Measurements from ENCODE around the gene RAB3IP. TPM values are rescaled to one million over a fixed set of nuclear protein-coding genes. Genes with fewer than 3 reads are reported as not detected.

RAB3IP gene
- total and polyA plus RNA-seq, 10 of the 15 experiments (the other 5 are each of a cell fraction or from before 2014, with no cell fraction given), result 18.8 to 53.6 (median 28.7) TPM

DNA sequence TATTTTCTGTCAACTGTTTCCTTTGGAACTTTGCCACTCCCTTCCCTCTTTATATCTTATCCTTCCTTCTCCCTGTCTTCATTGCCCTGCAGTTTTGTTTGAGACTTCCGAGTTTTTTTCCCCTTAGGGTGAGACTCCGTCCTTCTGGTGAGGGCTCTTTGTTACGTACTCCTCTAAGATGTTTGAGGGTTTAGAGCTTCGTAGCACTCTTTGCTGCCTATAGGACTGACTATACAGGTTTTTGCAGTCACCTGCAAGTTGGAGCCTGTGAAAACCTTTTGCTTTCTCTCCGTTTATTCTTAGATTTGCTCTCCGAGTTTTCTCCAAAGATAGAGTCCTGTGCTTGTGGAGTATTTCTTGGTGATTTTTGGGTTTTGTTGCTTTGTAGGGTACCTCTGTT is 44.7 kb downstream of the RAB3IP start:
- no peaks in the 10 kb centered on the region; the same call in 1 of the 3 replicates for H3K9me3 ChIP-seq (replicated peaks; ENCODE audit: control insufficient read depth, insufficient read depth, low read length)
- TF ChIP-seq ZZZ3 (IDR thresholded peaks at IDR 0.05; ENCODE audit: control insufficient read depth, insufficient read length, low read depth), result no peak
- no peaks in the 10 kb centered on the region for H3K27me3 ChIP-seq (replicated peaks in 1 of 2; ENCODE audit: control insufficient read depth in 2 of 2, insufficient read depth in 2 of 2, low read length in 1 of 2)
- ChIA-PET POLR2A (interaction anchor here (0.6 kb wide), 1 partner anchor 9 kb away, joined by 3 read pairs; no protein-coding TSS in a partner anchor), CTCF (interaction anchor here (1.2 kb wide), 1 partner anchor 16 kb away, joined by 3 read pairs; no protein-coding TSS in a partner anchor), RAD21 (ENCODE audit: unreplicated experiment) (no interaction called here), SMC1A (ENCODE audit: uncharacterized antibody, unreplicated experiment) (interaction anchor here (0.7 to 1.1 kb wide), 2 partner anchors 46 to 1658 kb away, joined by 3 to 4 read pairs; no protein-coding TSS in a partner anchor)
- intact Hi-C loops (cut with micrococcal nuclease; ENCODE audit: unreplicated experiment), result no loop called here
- WGBS (ENCODE audit: insufficient coverage, insufficient replicate concordance, low lambda C conversion rate, missing lambda C conversion rate), result 97% methylated on average over 6 of the region's 6 CpGs
- in situ Hi-C loops (cut with MboI), result no loop called here
- no peak for ATAC-seq
- no peak for DNase-seq (ENCODE audit: low read depth, low spot score)
- H3K9ac ChIP-seq (ENCODE audit: control insufficient read depth, insufficient read depth, low read length), result no peak overlapping the region
- H2AFZ ChIP-seq (ENCODE audit: control insufficient read depth, low read depth, low read length), result no peak overlapping the region
- H3K27ac ChIP-seq (ENCODE audit: control insufficient read depth, insufficient read depth), result no peak overlapping the region
- no peaks in the 10 kb centered on the region for H4K20me1 ChIP-seq (ENCODE audit: control insufficient read depth, insufficient read depth)
- H3K79me2 ChIP-seq (ENCODE audit: control insufficient read depth, insufficient read depth, low read length), result no peaks in the 10 kb centered on the region
- BruUV-seq (replicated peaks), result no TSS peak
- FAIRE-seq, result no peak
- H3K4me1 ChIP-seq (ENCODE audit: control insufficient read depth, insufficient read depth, low read length), result no peaks in the 10 kb centered on the region
- no peak overlapping the region for H3K4me2 ChIP-seq (ENCODE audit: control insufficient read depth, insufficient read depth)
- H3K36me3 ChIP-seq (ENCODE audit: control insufficient read depth in 2 of 2, insufficient read depth in 2 of 2, low read length in 1 of 2), result peaks cover 4% of the 10 kb centered on the region in 2 experiments; a peak in 2 of 4 replicates
- H3K4me3 ChIP-seq, result no peak overlapping the region

DNA sequence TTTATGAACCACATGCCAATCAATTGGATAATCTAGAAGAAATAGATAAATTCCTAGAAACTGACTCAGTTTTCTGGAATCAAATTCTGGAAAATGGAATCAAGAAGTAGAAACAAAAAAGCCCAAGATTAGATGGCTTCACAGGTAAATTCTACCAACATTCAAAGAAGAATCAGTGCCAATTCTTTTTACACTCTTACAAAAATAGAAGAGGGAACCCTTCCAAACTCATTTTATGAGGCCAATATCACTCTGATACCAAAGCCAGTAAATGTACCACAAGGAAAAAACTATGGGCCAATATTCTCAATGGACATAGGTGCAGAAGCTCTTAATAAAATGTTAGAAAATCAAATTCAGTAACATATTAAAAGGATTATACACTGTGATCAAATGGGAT is 50.7 kb downstream of the RAB3IP start:
- ATAC-seq, result no peak
- SMC1A ChIA-PET (ENCODE audit: uncharacterized antibody, unreplicated experiment), result no interaction called here
- TF ChIP-seq, protein P1, sequence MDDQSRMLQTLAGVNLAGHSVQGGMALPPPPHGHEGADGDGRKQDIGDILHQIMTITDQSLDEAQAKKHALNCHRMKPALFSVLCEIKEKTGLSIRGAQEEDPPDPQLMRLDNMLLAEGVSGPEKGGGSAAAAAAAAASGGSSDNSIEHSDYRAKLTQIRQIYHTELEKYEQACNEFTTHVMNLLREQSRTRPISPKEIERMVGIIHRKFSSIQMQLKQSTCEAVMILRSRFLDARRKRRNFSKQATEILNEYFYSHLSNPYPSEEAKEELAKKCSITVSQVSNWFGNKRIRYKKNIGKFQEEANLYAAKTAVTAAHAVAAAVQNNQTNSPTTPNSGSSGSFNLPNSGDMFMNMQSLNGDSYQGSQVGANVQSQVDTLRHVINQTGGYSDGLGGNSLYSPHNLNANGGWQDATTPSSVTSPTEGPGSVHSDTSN (IDR thresholded peaks at IDR 0.05; ENCODE audit: insufficient replicate concordance, low read depth, low read length), result no peak
- TF ChIP-seq, protein P2, sequence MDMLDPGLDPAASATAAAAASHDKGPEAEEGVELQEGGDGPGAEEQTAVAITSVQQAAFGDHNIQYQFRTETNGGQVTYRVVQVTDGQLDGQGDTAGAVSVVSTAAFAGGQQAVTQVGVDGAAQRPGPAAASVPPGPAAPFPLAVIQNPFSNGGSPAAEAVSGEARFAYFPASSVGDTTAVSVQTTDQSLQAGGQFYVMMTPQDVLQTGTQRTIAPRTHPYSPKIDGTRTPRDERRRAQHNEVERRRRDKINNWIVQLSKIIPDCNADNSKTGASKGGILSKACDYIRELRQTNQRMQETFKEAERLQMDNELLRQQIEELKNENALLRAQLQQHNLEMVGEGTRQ (IDR thresholded peaks at IDR 0.05; ENCODE audit: borderline replicate concordance, low read depth, low read length), result no peak
- TF ChIP-seq SMAD1 (IDR thresholded peaks at IDR 0.05; ENCODE audit: low read depth, partially characterized antibody) (no peak), FOXK2 (IDR thresholded peaks at IDR 0.05) (no peak), IRF4 (IDR thresholded peaks at IDR 0.05; ENCODE audit: low read depth, low read length) (no peak), CEBPB (IDR thresholded peaks at IDR 0.05; ENCODE audit: borderline replicate concordance in 1 of 2, low read depth in 2 of 2, low read length in 2 of 2) (no peak), SREBF1 (IDR thresholded peaks at IDR 0.05; ENCODE audit: low read length) (no peak), CHD4 (IDR thresholded peaks at IDR 0.05) (no peak), GABPA (IDR thresholded peaks at IDR 0.05; ENCODE audit: low read depth) (no peak), STAT1 (conservative IDR thresholded peaks at IDR 0.05) (no peak), TARDBP (IDR thresholded peaks at IDR 0.05; ENCODE audit: borderline replicate concordance) (no peak), IKZF1 (conservative IDR thresholded peaks at IDR 0.05) (no peak), CHD2 (IDR thresholded peaks at IDR 0.05; ENCODE audit: borderline replicate concordance, low read depth, low read length) (no peak), SUZ12 (IDR thresholded peaks at IDR 0.05; ENCODE audit: unreplicated experiment) (no peak)
- TF ChIP-seq, protein P3, sequence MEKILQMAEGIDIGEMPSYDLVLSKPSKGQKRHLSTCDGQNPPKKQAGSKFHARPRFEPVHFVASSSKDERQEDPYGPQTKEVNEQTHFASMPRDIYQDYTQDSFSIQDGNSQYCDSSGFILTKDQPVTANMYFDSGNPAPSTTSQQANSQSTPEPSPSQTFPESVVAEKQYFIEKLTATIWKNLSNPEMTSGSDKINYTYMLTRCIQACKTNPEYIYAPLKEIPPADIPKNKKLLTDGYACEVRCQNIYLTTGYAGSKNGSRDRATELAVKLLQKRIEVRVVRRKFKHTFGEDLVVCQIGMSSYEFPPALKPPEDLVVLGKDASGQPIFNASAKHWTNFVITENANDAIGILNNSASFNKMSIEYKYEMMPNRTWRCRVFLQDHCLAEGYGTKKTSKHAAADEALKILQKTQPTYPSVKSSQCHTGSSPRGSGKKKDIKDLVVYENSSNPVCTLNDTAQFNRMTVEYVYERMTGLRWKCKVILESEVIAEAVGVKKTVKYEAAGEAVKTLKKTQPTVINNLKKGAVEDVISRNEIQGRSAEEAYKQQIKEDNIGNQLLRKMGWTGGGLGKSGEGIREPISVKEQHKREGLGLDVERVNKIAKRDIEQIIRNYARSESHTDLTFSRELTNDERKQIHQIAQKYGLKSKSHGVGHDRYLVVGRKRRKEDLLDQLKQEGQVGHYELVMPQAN (conservative IDR thresholded peaks at IDR 0.05), result no peak

More for the DNA sequence above, 50.7 kb downstream of the RAB3IP start:
- in situ Hi-C loops (cut with MboI), result no loop called here
- H3K27me3 ChIP-seq (replicated peaks in 1 of 2; ENCODE audit: control insufficient read depth in 2 of 2, insufficient read depth in 2 of 2, low read length in 1 of 2), result no peaks in the 10 kb centered on the region
- CTCF ChIA-PET, result no interaction called here
- no peak overlapping the region for H3K9ac ChIP-seq (ENCODE audit: control insufficient read depth, insufficient read depth, low read length)
- RAD21 ChIA-PET (ENCODE audit: unreplicated experiment), result no interaction called here
- H2AFZ ChIP-seq (ENCODE audit: control insufficient read depth, low read depth, low read length), result no peak overlapping the region
- H3K79me2 ChIP-seq (ENCODE audit: control insufficient read depth, insufficient read depth, low read length), result no peaks in the 10 kb centered on the region
- no peak overlapping the region for H3K4me3 ChIP-seq
- no peak overlapping the region for H3K4me2 ChIP-seq (ENCODE audit: control insufficient read depth, insufficient read depth)
- H3K4me1 ChIP-seq (ENCODE audit: control insufficient read depth, insufficient read depth, low read length), result no peaks in the 10 kb centered on the region
- intact Hi-C loops (cut with micrococcal nuclease; ENCODE audit: unreplicated experiment), result no loop called here
- no peaks in the 10 kb centered on the region; a peak in 1 of 4 replicates for H3K36me3 ChIP-seq (ENCODE audit: control insufficient read depth in 2 of 2, insufficient read depth in 2 of 2, low read length in 1 of 2)
- no peaks in the 10 kb centered on the region for H4K20me1 ChIP-seq (ENCODE audit: control insufficient read depth, insufficient read depth)
- DNase-seq (ENCODE audit: low read depth, low spot score), result no peak
- no TSS peak for BruUV-seq (replicated peaks)
- POLR2A ChIA-PET, result no interaction called here
- H3K9me3 ChIP-seq (replicated peaks; ENCODE audit: control insufficient read depth, insufficient read depth, low read length), result peaks cover 7% of the 10 kb centered on the region; the same call in 2 of the 3 replicates
- no peak overlapping the region for H3K27ac ChIP-seq (ENCODE audit: control insufficient read depth, insufficient read depth)
- FAIRE-seq, result no peak
